Heart right ventricle (tissue), 16 donors: Measurements from ENCODE around the gene BLOC1S3. TPM values are rescaled to one million over a fixed set of nuclear protein-coding genes. Genes with fewer than 3 reads are reported as not detected.

ENCODE experiments used
- ATAC-seq, 8 donors: fragments of 200-7000 bp; cut with Tn5 transposase; one replicate each; pipeline ENCODE4 v1.9.1; 2020; ENCODE audit warnings: mild to moderate bottlenecking in 8 of 8, moderate library complexity in 8 of 8, moderate number of reproducible peaks in 1 of 8
- DNase-seq, 2 donors: peaks; one replicate each; pipeline ENCODE4 v3.0.0-alpha.2; 2020
- H3K27ac ChIP-seq, 10 donors: fragments of 200-600 bp; sonication (generic) in 2 of 10; one replicate each; pipeline versions ENCODE4 v1.5.0 to v1.8.0; 2020 to 2022; ENCODE audit warnings: mild to moderate bottlenecking in 3 of 10
- H3K27me3 ChIP-seq, 7 donors: fragments of 200-600 bp; one replicate each; pipeline ENCODE4 v1.8.0; 2021 to 2022; ENCODE audit warnings: mild to moderate bottlenecking in 2 of 7
- H3K36me3 ChIP-seq, 9 donors: fragments of 200-600 bp; sonication (generic) in 1 of 9; one replicate each; pipeline versions ENCODE4 v1.5.0 to v1.8.0; 2020 to 2022; ENCODE audit warnings: mild to moderate bottlenecking in 2 of 9
- H3K4me1 ChIP-seq, 9 donors: fragments of 200-600 bp; sonication (generic) in 1 of 9; one replicate each; pipeline versions ENCODE4 v1.5.0 to v1.8.0; 2020 to 2022; ENCODE audit warnings: mild to moderate bottlenecking in 4 of 9
- H3K4me3 ChIP-seq, 10 donors: fragments of 200-600 bp; sonication (generic) in 2 of 10; one replicate each; pipeline versions ENCODE4 v1.5.0 to v1.8.0; 2020 to 2022; ENCODE audit warnings: mild to moderate bottlenecking in 7 of 10, moderate library complexity in 2 of 10
- H3K9me3 ChIP-seq, 11 donors: fragments of 200-600 bp in 10 of 11; sonication (generic) in 2 of 11; one replicate each; pipeline versions ENCODE4 v1.5.0 to v1.8.0; 2013 to 2022; ENCODE audit warnings: mild to moderate bottlenecking in 2 of 11, control low read depth in 1 of 11, moderate library complexity in 1 of 11
- CTCF ChIP-seq, 9 donors: fragments of 200-600 bp; sonication (generic) in 2 of 9; IDR thresholded peaks; one replicate each; pipeline versions ENCODE4 v1.5.0 to v1.8.0; 2021 to 2022; ENCODE audit warnings: antibody characterized with exemption in 9 of 9, mild to moderate bottlenecking in 5 of 9, moderate library complexity in 1 of 9
- WGBS, 2 donors: extraction: QIAGEN DNeasy Blood & Tissue Kit; methylation state at CpG; one replicate each; pipeline ENCODE4 v1.1.7; 2013; ENCODE audit warnings: inconsistent platforms in 1 of 2; 5-methylcytosine and 5-hydroxymethylcytosine counted together
- intact Hi-C, 10 donors: fragments of 100-400 bp; cut with DNase I; formaldehyde crosslinking; loops; one replicate each; pipeline versions ENCODE4 v1.11.1 to v1.14.2; 2022
- polyA plus RNA-seq, 2 donors: library from polyadenylated mRNA; stranded (reverse); fragments of 200-250 nt; gene quantifications; one replicate each; pipeline ENCODE4 v1.2.3, GENCODE V29; 2013
- total RNA-seq, 10 donors: library from RNA; stranded (reverse); fragmentation: NEBNext Ultra II Directional in 3 of 10; extraction: Animal tissue kit (Norgen Biotek cat#: 25700) in 3 of 10; gene quantifications; one replicate each; pipeline versions ENCODE4 v1.2.1 to v1.2.4, GENCODE V29; 2021 to 2023
- donor health status: Arrhythmogenic right ventricular cardiomyopathy.
- donor health status: ischemic (EF 13 %, LVEDD 7.1; RV severe dilation, severe dysfunction).
- donor health status: healthy with polysubstance abuse.
- donor health status: DM: no; HTN: yes; CAD: no.
- donor health status: DM: no; HTN: no; CAD: no.
- donor health status: ischemic (EF 25% LVEDD 6.9; RV normal size, moderate dysfunction).
- donor health status: ischemic (EF 25% LVEDD 5.7; RV mildly dilated, moderate dysfunction).
- donor health status: healthy.
- donor health status: DM: yes; HTN: yes; CAD: no.
- donor health status: Ischemic cardiomyopathy.
- donor health status: ischemic (EF 35%, LVEDD 5.7; RV mildly dilated, moderate dysfunction).
- donor health status: nonischemic (EF 11% LVEDD 7.7; RV severe dilation, severe dysfunction).
- donor health status: DM: yes; HTN: yes; CAD: no.
- donor health status: PGD.
- donor health status: ischemic (EF 29% LVEDD 5.4; RV normal size, mild dysfunction).
- donor health status: nonischemic (EF 23%, LVEDD 6.1; RV moderate dilation, normal function).

BLOC1S3 gene
- total and polyA plus RNA-seq, 12 donors = 2.2 to 8.6 (median 4.8) TPM

GRCh38 chr19:45164577-45165335 is 13.8 kb upstream of the BLOC1S3 start:
- Histone ChIP-seq H3K4me1 (peaks cover 7 to 36% (median 26%) of the 10 kb centered on the region in 9 donors), H3K27ac (peak overlapping the region in 2 of 10 donors; percentile 19 to 35), H3K9me3 (no peaks in the 10 kb centered on the region), H3K4me3 (no peak overlapping the region), H3K36me3 (no peaks in the 10 kb centered on the region), H3K27me3 (peaks cover 0 to 20% (median 15%) of the 10 kb centered on the region in 7 donors)
- intact Hi-C loops = no loop called here
- no peak for TF ChIP-seq CTCF (IDR thresholded peaks at IDR 0.05)
- peak; percentile 36 to 37 for DNase-seq
- 35 to 38% methylated on average over 25 to 27 of the region's 27 CpGs for WGBS, 2 donors
- ATAC-seq = peak; percentile 31 to 73 (median 61)

- intact Hi-C loops = no loop called here
- Histone ChIP-seq H3K9me3 (no peaks in the 10 kb centered on the region), H3K27me3 (peaks cover 0 to 3% (median 0%) of the 10 kb centered on the region in 7 donors), H3K36me3 (no peaks in the 10 kb centered on the region), H3K27ac (peak overlapping the region in 5 of 10 donors; percentile 34 to 48 (median 44)), H3K4me3 (no peak overlapping the region), H3K4me1 (peaks cover 7 to 50% (median 29%) of the 10 kb centered on the region in 9 donors)
- WGBS, 2 donors = 39 to 40% methylated on average over 14 of the region's 14 CpGs
- DNase-seq = no peak
- ATAC-seq = peak in 6 of 8 donors; percentile 15 to 45 (median 32)
- no peak for TF ChIP-seq CTCF (IDR thresholded peaks at IDR 0.05)
Observed at GRCh38 chr19:45166723-45167252, 11.8 kb upstream of the BLOC1S3 start.

GRCh38 chr19:45168767-45169351 is 9.7 kb upstream of the BLOC1S3 start:
- TF ChIP-seq CTCF (IDR thresholded peaks at IDR 0.05) = no peak
- Histone ChIP-seq H3K4me1 (peaks cover 7 to 59% (median 35%) of the 10 kb centered on the region in 9 donors), H3K4me3 (no peak overlapping the region), H3K36me3 (no peaks in the 10 kb centered on the region), H3K27me3 (no peaks in the 10 kb centered on the region), H3K9me3 (no peaks in the 10 kb centered on the region), H3K27ac (no peak overlapping the region)
- 82 to 84% methylated on average over 16 of the region's 16 CpGs for WGBS, 2 donors
- ATAC-seq (no peak), DNase-seq (no peak)
- intact Hi-C loops = no loop called here

GRCh38 chr19:45169602-45170001 is 9.0 kb upstream of the BLOC1S3 start:
- Histone ChIP-seq H3K27me3 (no peaks in the 10 kb centered on the region), H3K4me3 (no peak overlapping the region), H3K9me3 (no peaks in the 10 kb centered on the region), H3K27ac (no peak overlapping the region), H3K4me1 (peaks cover 3 to 53% (median 28%) of the 10 kb centered on the region in 9 donors), H3K36me3 (no peaks in the 10 kb centered on the region)
- DNase-seq (no peak), ATAC-seq (no peak)
- intact Hi-C loops = loop anchor here in 1 of 10 donors (10.0 kb wide), 1 partner anchor 275 kb away; the partner anchor contains the start of gene TOMM40
- WGBS, 2 donors = 92 to 94% methylated on average over 10 of the region's 10 CpGs
- TF ChIP-seq CTCF (IDR thresholded peaks at IDR 0.05) = no peak
